Parathyroid adenoma (tissue), 2 donors: ENCODE data around the gene CDC42BPA.

Experiments used
- H2AFZ ChIP-seq: fragments of 300-600 bp; sonication (generic); one replicate; pipeline ENCODE4 v1.7.0; 2017; ENCODE audit warnings: antibody characterized with exemption, mild to moderate bottlenecking
- H3K27ac ChIP-seq: fragments of 300-600 bp; sonication (generic); one replicate; pipeline ENCODE4 v1.7.0; 2017
- H3K27me3 ChIP-seq: fragments of 300-600 bp; sonication (generic); one replicate; pipeline ENCODE4 v1.7.0; 2017; ENCODE audit warnings: low read length; ENCODE audit not compliant: control insufficient read depth, insufficient read depth
- H3K36me3 ChIP-seq: fragments of 300-600 bp; sonication (generic); one replicate; pipeline ENCODE4 v1.7.0; 2017; ENCODE audit warnings: low read length; ENCODE audit not compliant: control insufficient read depth, insufficient read depth
- H3K4me1 ChIP-seq: fragments of 300-600 bp; sonication (generic); one replicate; pipeline ENCODE4 v1.7.0; 2017; ENCODE audit warnings: control low read depth
- H3K4me2 ChIP-seq: fragments of 300-600 bp; sonication (generic); one replicate; pipeline ENCODE4 v1.7.0; 2017; ENCODE audit warnings: low read length
- H3K4me3 ChIP-seq: fragments of 300-600 bp; sonication (generic); one replicate; pipeline ENCODE4 v1.7.0; 2017; ENCODE audit warnings: low read depth, low read length
- H3K79me2 ChIP-seq: fragments of 300-600 bp; sonication (generic); one replicate; pipeline ENCODE4 v1.7.0; 2017; ENCODE audit warnings: control low read depth
- H3K9ac ChIP-seq: fragments of 300-600 bp; sonication (generic); one replicate; pipeline ENCODE4 v1.7.0; 2017; ENCODE audit warnings: mild to moderate bottlenecking
- H3K9me3 ChIP-seq: fragments of 300-600 bp; sonication (generic); one replicate; pipeline ENCODE4 v1.7.0; 2017; ENCODE audit warnings: low read length; ENCODE audit not compliant: control insufficient read depth
- CTCF ChIP-seq: fragments of 300-600 bp; sonication (generic); IDR thresholded peaks from one replicate; pipeline ENCODE4 v1.7.0; 2017; ENCODE audit warnings: antibody characterized with exemption, mild to moderate bottlenecking
- donor health status: primary hyperparathyroidism.

Gene CDC42BPA

GRCh38 chr1:226940806-226941067, 377.6 kb downstream of the CDC42BPA start:
- no peak overlapping the region for H3K27ac ChIP-seq
- H3K79me2 ChIP-seq: peaks cover 29% of the 10 kb centered on the region
- peak overlapping the region; percentile 81 for H3K4me3 ChIP-seq
- no peaks in the 10 kb centered on the region for H3K36me3 ChIP-seq
- no peak for TF ChIP-seq CTCF
- H3K4me2 ChIP-seq: peak overlapping the region; percentile 96
- no peak overlapping the region for H3K9ac ChIP-seq
- H3K9me3 ChIP-seq: no peaks in the 10 kb centered on the region
- peaks cover 9% of the 10 kb centered on the region for H3K4me1 ChIP-seq
- H2AFZ ChIP-seq: peak overlapping the region; percentile 84
- no peaks in the 10 kb centered on the region for H3K27me3 ChIP-seq

GRCh38 chr1:226940029-226940805, 378.1 kb downstream of the CDC42BPA start, which contains the start of gene COQ8A:
COQ8A (plus strand) TSS chr1:226940294; CDS start chr1:226961386, 21,092 bp downstream.
- H3K9me3 ChIP-seq: no peaks in the 10 kb centered on the region
- H3K36me3 ChIP-seq: no peaks in the 10 kb centered on the region
- no peaks in the 10 kb centered on the region for H3K27me3 ChIP-seq
- peaks cover 27% of the 10 kb centered on the region for H3K79me2 ChIP-seq
- peak within 1 kb of the TSS; percentile 38 for H3K9ac ChIP-seq
- peak within 1 kb of the TSS; percentile 100 for H3K4me2 ChIP-seq
- peak within 1 kb of the TSS; percentile 95 for H3K27ac ChIP-seq
- TF ChIP-seq CTCF: no peak
- H3K4me3 ChIP-seq: peak within 1 kb of the TSS; percentile 81
- peaks cover 9% of the 10 kb centered on the region for H3K4me1 ChIP-seq
- H2AFZ ChIP-seq: peak within 1 kb of the TSS; percentile 97
